ENCODE data around the gene PHTF2.

The PHTF2 gene

DNA sequence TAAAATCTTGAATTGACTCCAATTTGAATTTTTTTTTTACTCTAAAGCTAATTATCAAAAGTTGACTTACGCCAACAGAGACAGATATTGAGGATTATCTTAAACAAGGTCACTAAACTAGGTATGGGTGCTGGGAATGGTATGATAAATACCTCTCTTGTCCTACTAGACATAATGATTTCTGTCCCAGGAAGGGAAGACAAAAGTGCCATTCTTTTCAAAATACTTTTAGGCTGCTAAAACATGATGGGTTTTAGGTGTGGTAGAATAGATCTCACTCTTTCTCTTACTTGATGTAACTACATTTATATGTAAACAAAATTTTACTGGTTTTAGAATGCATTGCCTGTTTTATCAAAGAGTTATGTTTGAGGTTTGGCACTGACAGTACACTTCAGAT is 15.5 kb upstream of the PHTF2 start:
- TF ChIP-seq, protein P1, sequence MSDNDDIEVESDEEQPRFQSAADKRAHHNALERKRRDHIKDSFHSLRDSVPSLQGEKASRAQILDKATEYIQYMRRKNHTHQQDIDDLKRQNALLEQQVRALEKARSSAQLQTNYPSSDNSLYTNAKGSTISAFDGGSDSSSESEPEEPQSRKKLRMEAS (IDR thresholded peaks at IDR 0.05), result no peak
- TF ChIP-seq FOXM1 (IDR thresholded peaks at IDR 0.05; ENCODE audit: borderline replicate concordance, low read depth) (no peak), EGR1 (IDR thresholded peaks at IDR 0.05) (no peak), CEBPB (IDR thresholded peaks at IDR 0.05) (no peak), YY1 (IDR thresholded peaks at IDR 0.05; ENCODE audit: low read depth) (no peak), TCF12 (IDR thresholded peaks at IDR 0.05; ENCODE audit: low read depth) (no peak), EP300 (IDR thresholded peaks at IDR 0.05; ENCODE audit: borderline replicate concordance) (no peak)
- TF ChIP-seq, protein P2, sequence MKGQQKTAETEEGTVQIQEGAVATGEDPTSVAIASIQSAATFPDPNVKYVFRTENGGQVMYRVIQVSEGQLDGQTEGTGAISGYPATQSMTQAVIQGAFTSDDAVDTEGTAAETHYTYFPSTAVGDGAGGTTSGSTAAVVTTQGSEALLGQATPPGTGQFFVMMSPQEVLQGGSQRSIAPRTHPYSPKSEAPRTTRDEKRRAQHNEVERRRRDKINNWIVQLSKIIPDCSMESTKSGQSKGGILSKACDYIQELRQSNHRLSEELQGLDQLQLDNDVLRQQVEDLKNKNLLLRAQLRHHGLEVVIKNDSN (IDR thresholded peaks at IDR 0.05), result no peak

DNA sequence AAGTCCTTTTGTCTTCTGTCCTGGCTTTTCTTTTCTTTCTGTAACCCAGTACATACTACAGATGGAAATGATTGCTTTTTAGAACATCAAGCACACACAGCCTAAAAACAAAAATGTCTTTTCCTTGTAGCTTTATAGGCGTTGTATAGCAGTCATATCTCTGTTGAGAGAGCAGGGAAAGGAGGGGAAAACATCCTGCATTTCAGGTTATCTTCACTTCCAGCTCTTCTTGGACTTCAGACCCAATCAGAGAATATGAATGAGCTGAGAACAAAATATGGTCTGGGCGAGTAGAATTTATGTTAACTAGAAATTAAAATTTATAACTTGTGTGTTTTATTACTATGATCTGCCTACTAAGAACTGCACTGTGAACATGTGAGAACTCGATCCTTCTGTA is 15.0 kb upstream of the PHTF2 start:
- TF ChIP-seq YY1 (IDR thresholded peaks at IDR 0.05; ENCODE audit: low read depth), result no peak

DNA sequence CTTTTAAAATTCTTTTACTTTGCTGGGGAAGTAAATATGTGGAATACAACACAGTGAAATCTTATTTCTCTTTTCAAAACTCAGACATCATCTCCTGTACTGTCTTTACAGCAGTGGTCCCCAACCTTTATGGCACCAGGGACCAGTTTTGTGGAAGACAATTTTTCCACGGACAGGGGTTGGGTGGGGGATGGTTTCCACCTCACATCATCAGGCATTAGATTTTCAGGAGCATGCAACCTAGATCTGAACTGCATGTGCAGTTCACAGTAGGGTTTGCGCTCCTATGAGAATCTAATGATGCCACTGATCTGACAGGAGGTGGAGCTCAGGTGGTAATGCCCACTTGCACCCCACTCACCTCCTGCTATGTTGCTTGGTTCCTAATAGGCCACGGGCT is 12.6 kb upstream of the PHTF2 start:
- no peak for TF ChIP-seq ZBTB7A (IDR thresholded peaks at IDR 0.05; ENCODE audit: low read depth)
- no peak for TF ChIP-seq EP300 (IDR thresholded peaks at IDR 0.05; ENCODE audit: borderline replicate concordance)
- TF ChIP-seq TEAD4 (IDR thresholded peaks at IDR 0.05), result no peak
- TF ChIP-seq, protein P3, sequence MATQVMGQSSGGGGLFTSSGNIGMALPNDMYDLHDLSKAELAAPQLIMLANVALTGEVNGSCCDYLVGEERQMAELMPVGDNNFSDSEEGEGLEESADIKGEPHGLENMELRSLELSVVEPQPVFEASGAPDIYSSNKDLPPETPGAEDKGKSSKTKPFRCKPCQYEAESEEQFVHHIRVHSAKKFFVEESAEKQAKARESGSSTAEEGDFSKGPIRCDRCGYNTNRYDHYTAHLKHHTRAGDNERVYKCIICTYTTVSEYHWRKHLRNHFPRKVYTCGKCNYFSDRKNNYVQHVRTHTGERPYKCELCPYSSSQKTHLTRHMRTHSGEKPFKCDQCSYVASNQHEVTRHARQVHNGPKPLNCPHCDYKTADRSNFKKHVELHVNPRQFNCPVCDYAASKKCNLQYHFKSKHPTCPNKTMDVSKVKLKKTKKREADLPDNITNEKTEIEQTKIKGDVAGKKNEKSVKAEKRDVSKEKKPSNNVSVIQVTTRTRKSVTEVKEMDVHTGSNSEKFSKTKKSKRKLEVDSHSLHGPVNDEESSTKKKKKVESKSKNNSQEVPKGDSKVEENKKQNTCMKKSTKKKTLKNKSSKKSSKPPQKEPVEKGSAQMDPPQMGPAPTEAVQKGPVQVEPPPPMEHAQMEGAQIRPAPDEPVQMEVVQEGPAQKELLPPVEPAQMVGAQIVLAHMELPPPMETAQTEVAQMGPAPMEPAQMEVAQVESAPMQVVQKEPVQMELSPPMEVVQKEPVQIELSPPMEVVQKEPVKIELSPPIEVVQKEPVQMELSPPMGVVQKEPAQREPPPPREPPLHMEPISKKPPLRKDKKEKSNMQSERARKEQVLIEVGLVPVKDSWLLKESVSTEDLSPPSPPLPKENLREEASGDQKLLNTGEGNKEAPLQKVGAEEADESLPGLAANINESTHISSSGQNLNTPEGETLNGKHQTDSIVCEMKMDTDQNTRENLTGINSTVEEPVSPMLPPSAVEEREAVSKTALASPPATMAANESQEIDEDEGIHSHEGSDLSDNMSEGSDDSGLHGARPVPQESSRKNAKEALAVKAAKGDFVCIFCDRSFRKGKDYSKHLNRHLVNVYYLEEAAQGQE (IDR thresholded peaks at IDR 0.05; ENCODE audit: low read depth), result no peak
- TF ChIP-seq RAD21 (IDR thresholded peaks at IDR 0.05; ENCODE audit: low read depth), result no peak
- TF ChIP-seq, protein P1 (IDR thresholded peaks at IDR 0.05), result no peak
- TF ChIP-seq CREB1 (IDR thresholded peaks at IDR 0.05; ENCODE audit: low read depth), result no peak
- TF ChIP-seq TAF1 (IDR thresholded peaks at IDR 0.05; ENCODE audit: low read depth), result no peak
- TF ChIP-seq TCF12 (IDR thresholded peaks at IDR 0.05; ENCODE audit: low read depth), result no peak
- no peak for TF ChIP-seq FOXM1 (IDR thresholded peaks at IDR 0.05; ENCODE audit: borderline replicate concordance, low read depth)
- TF ChIP-seq, protein P2 (IDR thresholded peaks at IDR 0.05), result no peak
- no peak for TF ChIP-seq CEBPB (IDR thresholded peaks at IDR 0.05)
- TF ChIP-seq EGR1 (IDR thresholded peaks at IDR 0.05), result no peak
- TF ChIP-seq YY1 (IDR thresholded peaks at IDR 0.05; ENCODE audit: low read depth), result no peak
- TF ChIP-seq NFIC (IDR thresholded peaks at IDR 0.05), result no peak

DNA sequence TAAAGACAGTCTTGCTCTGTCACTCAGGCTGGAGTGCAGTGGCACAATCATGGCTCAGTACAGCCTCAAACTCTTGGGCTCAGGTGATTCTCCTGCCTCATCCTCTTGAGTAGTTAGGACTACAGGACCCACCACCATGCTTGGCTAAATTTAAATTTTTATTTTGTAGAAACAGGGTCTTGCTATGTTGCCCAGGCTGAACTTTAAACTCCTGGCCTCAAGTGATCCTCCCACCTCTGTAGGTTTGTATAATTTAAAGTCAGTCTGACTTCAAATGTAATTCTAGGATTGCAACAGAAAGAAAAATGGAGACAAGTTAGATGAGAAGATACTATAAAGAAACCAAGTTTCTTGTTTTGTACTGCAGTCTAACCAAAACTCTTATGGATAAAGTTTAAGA is 11.8 kb upstream of the PHTF2 start:
- TF ChIP-seq, protein P3 (IDR thresholded peaks at IDR 0.05; ENCODE audit: low read depth), result no peak
- no peak for TF ChIP-seq ZBTB7A (IDR thresholded peaks at IDR 0.05; ENCODE audit: low read depth)
- no peak for TF ChIP-seq EP300 (IDR thresholded peaks at IDR 0.05; ENCODE audit: borderline replicate concordance)
- TF ChIP-seq TEAD4 (IDR thresholded peaks at IDR 0.05), result no peak
- no peak for TF ChIP-seq TCF12 (IDR thresholded peaks at IDR 0.05; ENCODE audit: low read depth)
- no peak for TF ChIP-seq TAF1 (IDR thresholded peaks at IDR 0.05; ENCODE audit: low read depth)
- no peak for TF ChIP-seq CREB1 (IDR thresholded peaks at IDR 0.05; ENCODE audit: low read depth)
- TF ChIP-seq YY1 (IDR thresholded peaks at IDR 0.05; ENCODE audit: low read depth), result no peak
- TF ChIP-seq EGR1 (IDR thresholded peaks at IDR 0.05), result no peak
- no peak for TF ChIP-seq FOXM1 (IDR thresholded peaks at IDR 0.05; ENCODE audit: borderline replicate concordance, low read depth)
- TF ChIP-seq, protein P1 (IDR thresholded peaks at IDR 0.05), result no peak
- TF ChIP-seq NFIC (IDR thresholded peaks at IDR 0.05), result no peak

DNA sequence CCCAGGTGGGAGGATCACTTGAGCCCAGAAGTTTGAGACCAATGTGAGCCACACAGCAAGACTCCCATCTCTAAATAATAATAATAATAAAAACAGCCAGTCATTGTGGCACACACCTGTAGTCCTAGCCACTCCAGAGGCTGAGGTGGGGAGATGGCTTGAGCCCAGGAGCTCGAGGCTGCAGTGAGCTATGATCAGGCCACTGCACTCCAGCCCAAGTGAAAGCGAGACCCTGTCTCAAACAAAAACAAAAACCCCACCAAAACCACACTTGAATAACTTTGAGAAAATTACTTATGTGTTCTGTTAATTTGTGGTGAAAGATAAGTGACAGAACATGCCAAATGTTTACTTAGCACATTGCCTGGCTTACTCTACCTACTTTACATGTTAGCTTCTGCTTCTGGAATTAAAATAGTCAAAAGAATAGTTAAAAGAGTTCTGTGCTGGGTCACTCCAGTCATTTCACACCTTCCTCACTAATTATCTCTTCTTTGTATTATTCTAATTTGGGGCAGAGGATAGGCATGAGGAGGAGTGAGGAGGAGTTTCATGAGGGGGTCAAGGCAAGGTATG is 10.2 kb upstream of the PHTF2 start:
- TF ChIP-seq, protein P1 (IDR thresholded peaks at IDR 0.05), result no peak
- no peak for TF ChIP-seq ZBTB7A (IDR thresholded peaks at IDR 0.05; ENCODE audit: low read depth)
- no peak for TF ChIP-seq CEBPB (IDR thresholded peaks at IDR 0.05)
- TF ChIP-seq RAD21 (IDR thresholded peaks at IDR 0.05; ENCODE audit: low read depth), result no peak

DNA sequence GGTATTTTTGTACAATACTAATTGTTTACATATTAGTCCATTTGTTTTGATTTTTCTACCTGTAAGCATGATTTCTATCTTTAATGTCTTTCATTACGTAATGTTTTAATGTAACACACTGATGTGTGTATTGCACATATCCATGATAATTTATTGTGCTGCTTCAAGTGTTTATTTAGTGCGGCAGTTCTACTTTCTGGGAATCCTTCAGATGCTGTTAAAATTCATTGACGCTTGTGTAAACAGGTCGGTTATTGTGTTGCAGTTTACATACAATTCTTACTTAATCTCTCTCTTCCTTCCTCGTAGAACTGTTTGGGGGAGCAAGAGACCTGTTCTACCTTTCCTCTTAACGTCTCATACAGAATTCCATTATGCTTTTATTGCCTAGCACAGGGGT is 7.2 kb upstream of the PHTF2 start:
- no peak for TF ChIP-seq CEBPB (IDR thresholded peaks at IDR 0.05)
- TF ChIP-seq YY1 (IDR thresholded peaks at IDR 0.05; ENCODE audit: low read depth), result no peak
- TF ChIP-seq, protein P2 (IDR thresholded peaks at IDR 0.05), result no peak
- no peak for TF ChIP-seq TCF12 (IDR thresholded peaks at IDR 0.05; ENCODE audit: low read depth)
- TF ChIP-seq EP300 (IDR thresholded peaks at IDR 0.05; ENCODE audit: borderline replicate concordance), result no peak
- TF ChIP-seq ZBTB7A (IDR thresholded peaks at IDR 0.05; ENCODE audit: low read depth), result no peak
- no peak for TF ChIP-seq RAD21 (IDR thresholded peaks at IDR 0.05; ENCODE audit: low read depth)
- TF ChIP-seq, protein P1 (IDR thresholded peaks at IDR 0.05), result no peak
- TF ChIP-seq EGR1 (IDR thresholded peaks at IDR 0.05), result no peak
- TF ChIP-seq TAF1 (IDR thresholded peaks at IDR 0.05; ENCODE audit: low read depth), result no peak
- TF ChIP-seq, protein P3 (IDR thresholded peaks at IDR 0.05; ENCODE audit: low read depth), result no peak
- no peak for TF ChIP-seq CREB1 (IDR thresholded peaks at IDR 0.05; ENCODE audit: low read depth)
- no peak for TF ChIP-seq NFIC (IDR thresholded peaks at IDR 0.05)
